HepG2 (cell line): Measurements from ENCODE around the gene CDX2. TPM values are rescaled to one million over a fixed set of nuclear protein-coding genes. Genes with fewer than 3 reads are reported as not detected.

Experiments
- ATAC-seq: fragments of 200-7000 bp; cut with Tn5 transposase; 3 replicates; pipeline ENCODE4 v1.9.1; 2020; ENCODE audit warnings: mild to moderate bottlenecking, moderate library complexity
- BruUV-seq: library from RNA; stranded (reverse); fragments of 400-500 nt; replicated peaks from 2 replicates; lab custom pipeline; 2021; lab: Mats Ljungman, UMichigan
- CTCF ChIA-PET: fragments of 300-600 bp; formaldehyde crosslinking; extraction: SDS; loops from one replicate; lab custom pipeline; 2021; ENCODE audit warnings: low total read pairs, inconsistent platforms, low intra/inter-chr PET ratio; lab: Yijun Ruan, JAX
- POLR2A ChIA-PET: fragments of 350-600 bp; sonication (Branson Sonifier 250); formaldehyde crosslinking; loops from one replicate; lab custom pipeline; 2020; ENCODE audit warnings: antibody characterized with exemption, inconsistent platforms; lab: Yijun Ruan, JAX
- DNase-seq: peaks from one replicate; pipeline ENCODE4 v3.0.0-alpha.2; 2015; ENCODE audit warnings: low spot score
- FAIRE-seq: peaks from 3 replicates; lab custom pipeline; 2011; peaks lifted over from hg19 to GRCh38; lab: Jason Lieb, UNC
- H2AFZ ChIP-seq: one replicate; pipeline ENCODE4 v1.6.1; 2011; ENCODE audit warnings: low read length, inconsistent platforms
- H3K27ac ChIP-seq: fragments of 300-600 bp; 3 replicates; pipeline ENCODE4 v1.8.0; 2011; ENCODE audit warnings: mixed run types, mild to moderate bottlenecking, mixed read lengths, low read length, inconsistent platforms; ENCODE audit not compliant: insufficient read depth; ENCODE audit errors: extremely low read length
- H3K27me3 ChIP-seq, 2 experiments: fragments of 200-600 bp in 1 of 2; 2 replicates in 1 of 2; 3 replicates in 1 of 2; pipeline versions ENCODE4 v1.6.0 to v1.8.0; 2011; ENCODE audit warnings: low read length in 2 of 2, mild to moderate bottlenecking in 2 of 2, moderate library complexity in 2 of 2, inconsistent platforms in 1 of 2; ENCODE audit not compliant: insufficient read depth in 2 of 2, control insufficient read depth in 1 of 2
- H3K36me3 ChIP-seq, 2 experiments: fragments of 200-600 bp in 1 of 2; replicated peaks in 1 of 2; 2 replicates in 1 of 2; 3 replicates in 1 of 2; pipeline versions ENCODE4 v1.5.1 to v1.8.0; 2011; ENCODE audit warnings: low read length in 2 of 2, inconsistent platforms in 1 of 2; ENCODE audit not compliant: insufficient read depth in 2 of 2, control insufficient read depth in 1 of 2
- H3K4me1 ChIP-seq: 2 replicates; pipeline ENCODE4 v1.5.1; 2012; ENCODE audit warnings: low read length, inconsistent platforms; ENCODE audit not compliant: insufficient read depth
- H3K4me2 ChIP-seq: 2 replicates; pipeline ENCODE4 v1.6.0; 2011; ENCODE audit warnings: low read depth, low read length, inconsistent platforms
- H3K4me3 ChIP-seq, 3 experiments: fragments of 200-600 bp in 1 of 3; sonication (generic), shearing (Covaris generic) in 1 of 3; replicated peaks in 1 of 3; 2 replicates each; pipeline ENCODE4 v1.5.1; 2011 to 2016; ENCODE audit warnings: low read length in 3 of 3, inconsistent platforms in 2 of 3, low read depth in 2 of 3, mild to moderate bottlenecking in 2 of 3, control low read depth in 1 of 3, mixed read lengths in 1 of 3; ENCODE audit not compliant: insufficient read depth in 1 of 3
- H3K79me2 ChIP-seq: one replicate; pipeline ENCODE4 v1.6.1; 2011; ENCODE audit warnings: low read length, inconsistent platforms; ENCODE audit not compliant: insufficient read depth
- H3K9ac ChIP-seq: 2 replicates; pipeline ENCODE4 v1.6.0; 2011; ENCODE audit warnings: mild to moderate bottlenecking, low read depth, low read length, inconsistent platforms; ENCODE audit not compliant: insufficient read depth
- H3K9me3 ChIP-seq: 2 replicates; pipeline ENCODE4 v1.5.1; 2012; ENCODE audit warnings: mild to moderate bottlenecking, low read length
- H4K20me1 ChIP-seq: 2 replicates; pipeline ENCODE4 v1.6.0; 2011; ENCODE audit warnings: inconsistent platforms, mild to moderate bottlenecking, low read length, moderate library complexity; ENCODE audit not compliant: insufficient read depth
- CC2D1A ChIP-seq: sonication (generic); formaldehyde crosslinking; IDR thresholded peaks from 2 replicates; pipeline ENCODE4 v1.8.1; 2023; ENCODE audit warnings: mild to moderate bottlenecking, missing genetic modification reagents
- HNF1B ChIP-seq: sonication (generic); formaldehyde crosslinking; IDR thresholded peaks from 2 replicates; pipeline ENCODE4 v1.5.1; 2020; ENCODE audit warnings: mild to moderate bottlenecking, moderate library complexity, missing genetic modification reagents
- HNF4G ChIP-seq, 2 experiments: sonication (generic) in 1 of 2; formaldehyde crosslinking in 1 of 2; IDR thresholded peaks; 2 replicates each; pipeline versions ENCODE4 v1.4.0 to v1.6.1; 2011 to 2020; ENCODE audit warnings: borderline replicate concordance in 2 of 2, low read depth in 2 of 2, mild to moderate bottlenecking in 2 of 2, low read length in 1 of 2, missing genetic modification reagents in 1 of 2, moderate library complexity in 1 of 2
- MYNN ChIP-seq: sonication (generic); formaldehyde crosslinking; IDR thresholded peaks from 2 replicates; pipeline ENCODE4 v1.4.0; 2020; ENCODE audit warnings: mild to moderate bottlenecking, low read depth, missing genetic modification reagents
- MZF1 ChIP-seq: sonication (generic); formaldehyde crosslinking; IDR thresholded peaks from 2 replicates; pipeline ENCODE4 v1.8.1; 2023; ENCODE audit warnings: mild to moderate bottlenecking, missing genetic modification reagents, borderline replicate concordance
- SIN3B ChIP-seq: fragments of 150-350 bp; IDR thresholded peaks from 2 replicates; pipeline ENCODE4 v1.6.1; 2014; ENCODE audit warnings: low read length
- ZMYM3 ChIP-seq: sonication (generic); formaldehyde crosslinking; IDR thresholded peaks from 2 replicates; pipeline ENCODE4 v1.5.1; 2020; ENCODE audit warnings: mild to moderate bottlenecking, missing genetic modification reagents
- ZNF160 ChIP-seq: sonication (generic); formaldehyde crosslinking; IDR thresholded peaks from 2 replicates; pipeline ENCODE4 v1.8.0; 2022; ENCODE audit warnings: mild to moderate bottlenecking, inconsistent platforms, missing genetic modification reagents
- ZNF282 ChIP-seq: fragments of 450-650 bp; IDR thresholded peaks from 2 replicates; pipeline ENCODE4 v1.6.1; 2018; ENCODE audit not compliant: partially characterized antibody
- ZNF512B ChIP-seq: sonication (generic); formaldehyde crosslinking; IDR thresholded peaks from 2 replicates; pipeline ENCODE4 v1.5.1; 2020; ENCODE audit warnings: missing genetic modification reagents, mild to moderate bottlenecking, borderline replicate concordance
- ZNF713 ChIP-seq: sonication (generic); formaldehyde crosslinking; IDR thresholded peaks from 2 replicates; pipeline ENCODE4 v1.4.0; 2020; ENCODE audit warnings: mild to moderate bottlenecking, missing genetic modification reagents
- WGBS: methylation state at CpG from one replicate; pipeline ENCODE4 v1.1.6; 2017; ENCODE audit warnings: low lambda C conversion rate; 5-methylcytosine and 5-hydroxymethylcytosine counted together
- in situ Hi-C: cut with HindIII; loops from 2 replicates; pipeline ENCODE4 v1.10.0; 2017; ENCODE audit warnings: low pct_unique_long_range_greater_than_20kb; ENCODE audit not compliant: extremely low pct_ligation_motif_present
- intact Hi-C: fragments of 100-400 bp; cut with micrococcal nuclease; formaldehyde crosslinking; loops from one replicate; pipeline ENCODE4 v1.10.0; 2022; ENCODE audit not compliant: unreplicated experiment
- polyA plus RNA-seq, 8 experiments: library from polyadenylated mRNA; depleted of rRNA in 3 of 8; stranded (reverse) in 7 of 8; unstranded in 1 of 8; fragments of >200 nt; fragmentation: Illumina TruSeq in 4 of 8; extraction: Trizol in 4 of 8; gene quantifications; 2 replicates each; pipeline versions ENCODE4 v1.2.1 to v1.2.3, GENCODE V29; 2011 to 2016; ENCODE audit warnings: low read depth in 4 of 8, missing spikeins in 1 of 8, mixed read lengths in 1 of 8; ENCODE audit not compliant: insufficient read depth in 1 of 8
- total RNA-seq, 5 experiments: library from RNA; depleted of rRNA; stranded (reverse); fragments of >200 nt; fragmentation: Illumina TruSeq; extraction: Trizol; gene quantifications; 2 replicates each; pipeline ENCODE4 v1.2.3, GENCODE V29; 2016; ENCODE audit warnings: low read depth in 1 of 5
- TF ChIP-seq, protein P1 (sequence below): conservative IDR thresholded peaks from 2 replicates; pipeline ENCODE4 v1.6.1; 2018; ENCODE audit warnings: missing genetic modification reagents
- TF ChIP-seq, protein P2 (sequence below): IDR thresholded peaks from 2 replicates; pipeline ENCODE4 v1.6.1; 2012; ENCODE audit warnings: inconsistent platforms

Gene CDX2
- total and polyA plus RNA-seq, 2 of the 13 experiments (the other 11 are each of a cell fraction or from before 2014, with no cell fraction given) = 0.04 TPM; not detected in 1

DNA sequence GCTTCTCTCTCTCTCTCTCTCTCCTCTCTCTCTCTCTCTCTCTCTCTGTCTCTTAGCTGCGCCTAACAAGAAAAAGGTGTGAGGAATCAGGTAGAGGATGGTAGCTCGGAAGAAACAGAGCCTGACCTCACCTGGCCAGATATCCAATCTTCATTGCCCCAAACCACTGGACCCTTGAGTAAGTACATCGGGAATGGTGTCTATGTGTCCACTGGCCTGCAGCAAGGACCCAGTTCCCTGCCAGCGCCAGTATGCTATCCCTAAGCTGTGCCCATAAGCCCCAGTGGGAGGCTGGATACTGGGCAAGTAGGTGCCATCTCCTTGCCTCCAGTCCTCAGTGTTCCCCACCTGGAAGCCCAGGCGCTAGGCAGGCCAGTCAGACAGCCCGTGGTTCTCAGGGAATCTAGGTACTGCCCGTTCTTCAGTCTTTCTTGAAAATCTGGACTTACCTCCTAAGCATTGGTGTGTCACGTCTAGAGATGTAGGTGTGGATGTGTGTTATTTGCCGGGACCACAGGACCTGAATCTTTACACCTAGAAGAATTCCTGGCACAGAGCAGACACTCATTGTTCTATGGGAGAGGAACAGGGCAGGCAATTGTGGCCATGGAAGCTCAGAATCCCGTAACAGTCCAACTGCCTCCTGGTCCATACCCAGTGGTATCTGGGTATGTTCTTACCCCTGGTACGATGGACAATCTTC, 12.0 kb upstream of the CDX2 start (continued):
- TF ChIP-seq, protein P1, sequence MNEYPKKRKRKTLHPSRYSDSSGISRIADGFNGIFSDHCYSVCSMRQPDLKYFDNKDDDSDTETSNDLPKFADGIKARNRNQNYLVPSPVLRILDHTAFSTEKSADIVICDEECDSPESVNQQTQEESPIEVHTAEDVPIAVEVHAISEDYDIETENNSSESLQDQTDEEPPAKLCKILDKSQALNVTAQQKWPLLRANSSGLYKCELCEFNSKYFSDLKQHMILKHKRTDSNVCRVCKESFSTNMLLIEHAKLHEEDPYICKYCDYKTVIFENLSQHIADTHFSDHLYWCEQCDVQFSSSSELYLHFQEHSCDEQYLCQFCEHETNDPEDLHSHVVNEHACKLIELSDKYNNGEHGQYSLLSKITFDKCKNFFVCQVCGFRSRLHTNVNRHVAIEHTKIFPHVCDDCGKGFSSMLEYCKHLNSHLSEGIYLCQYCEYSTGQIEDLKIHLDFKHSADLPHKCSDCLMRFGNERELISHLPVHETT (CRISPR knock-in tag) = no peak

DNA sequence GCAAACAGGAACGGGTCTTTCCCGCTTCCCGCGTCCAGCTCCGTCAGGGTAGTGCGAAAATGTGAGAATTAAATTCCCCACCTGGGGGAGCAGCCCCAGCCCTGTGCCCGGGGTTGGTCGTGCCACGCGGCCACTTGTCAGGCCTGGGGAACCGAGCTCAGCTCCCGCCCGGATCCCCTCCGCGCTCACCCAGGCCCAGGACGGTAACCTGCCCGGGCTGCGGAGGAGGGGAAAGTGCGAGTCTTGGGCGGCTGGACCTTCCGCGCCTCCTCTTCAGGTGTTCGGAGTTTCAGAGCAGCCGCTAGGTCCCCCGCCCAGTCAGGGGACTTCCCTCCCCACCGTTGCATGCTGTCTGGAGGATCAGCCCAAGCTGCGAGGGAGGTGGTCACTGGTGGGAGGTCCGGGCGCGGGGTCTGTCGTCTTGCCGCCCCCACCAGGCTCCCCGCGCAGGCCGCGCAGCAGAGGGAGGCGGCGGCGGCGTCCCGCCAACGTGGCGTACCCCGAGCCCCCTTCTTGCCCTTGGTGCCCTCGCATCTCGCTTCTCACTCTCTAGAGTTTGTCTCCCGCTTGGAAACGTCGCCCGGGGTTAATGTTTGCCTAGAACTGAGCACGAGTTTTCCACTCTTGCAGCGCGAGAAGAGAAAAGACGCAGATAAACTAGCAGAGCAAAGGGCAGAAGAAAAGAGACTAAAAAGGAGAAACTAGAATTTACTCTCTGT, 11.3 kb upstream of the CDX2 start:
- H3K27ac ChIP-seq = no peak overlapping the region
- TF ChIP-seq SIN3B (no peak), MZF1 (CRISPR knock-in tag) (no peak), CC2D1A (CRISPR knock-in tag) (no peak), ZMYM3 (CRISPR knock-in tag) (no peak), ZNF282 (no peak), HNF4G (IDR thresholded peaks at IDR 0.05; ENCODE audit: borderline replicate concordance, low read depth, low read length) (no peak), HNF4G (CRISPR knock-in tag; IDR thresholded peaks at IDR 0.05; ENCODE audit: borderline replicate concordance, low read depth) (no peak), ZNF713 (CRISPR knock-in tag) (no peak), ZNF512B (no peak), HNF1B (CRISPR knock-in tag) (0 out of 2 replicates have a peak, but pooled peaks have one; percentile 43), ZNF160 (no peak), MYNN (CRISPR knock-in tag) (no peak)
- TF ChIP-seq, protein P2, sequence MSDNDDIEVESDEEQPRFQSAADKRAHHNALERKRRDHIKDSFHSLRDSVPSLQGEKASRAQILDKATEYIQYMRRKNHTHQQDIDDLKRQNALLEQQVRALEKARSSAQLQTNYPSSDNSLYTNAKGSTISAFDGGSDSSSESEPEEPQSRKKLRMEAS = no peak

More for the DNA sequence above, 11.3 kb upstream of the CDX2 start:
- ATAC-seq = peak; percentile 63
- Histone ChIP-seq H3K4me2 (peak overlapping the region; percentile 48), H4K20me1 (no peaks in the 10 kb centered on the region), H3K27me3 (peaks cover 9 to 54% of the 10 kb centered on the region in 2 experiments), H2AFZ (no peak overlapping the region), H3K9me3 (no peaks in the 10 kb centered on the region), H3K4me1 (peaks cover 13% of the 10 kb centered on the region), H3K9ac (no peak overlapping the region), H3K4me3 (peak overlapping the region in 1 of 3 experiments; percentile 45; a peak in 1 of 6 replicates), H3K36me3 (no peaks in the 10 kb centered on the region), H3K79me2 (no peaks in the 10 kb centered on the region)
- in situ Hi-C loops (loop anchor here (5.0 to 25.0 kb wide), 2 partner anchors 148 to 493 kb away; no protein-coding TSS in a partner anchor), intact Hi-C loops (loop anchor here (5.0 to 10.0 kb wide), 4 partner anchors 208 to 996 kb away; no protein-coding TSS in a partner anchor)
- no peak for FAIRE-seq
- ChIA-PET POLR2A (interaction anchor here (2.2 kb wide), 1 partner anchor 19 kb away, joined by 6 read pairs; no protein-coding TSS in a partner anchor), CTCF (no interaction called here)
- no peak for DNase-seq
- no TSS peak for BruUV-seq
- WGBS = 33% methylated on average over 18 of the region's 54 CpGs
